ENCODE measurements around the gene SETDB1. TPM values are rescaled to one million over a fixed set of nuclear protein-coding genes. Genes with fewer than 3 reads are reported as not detected.

SETDB1 gene
- polyA plus RNA-seq (2012; rRNA removed), result 29.9 and 43.0 TPM in 2 replicates
- 25.3 and 26.8 TPM in 2 replicates for polyA plus RNA-seq (2012; cell fraction: cytosol; rRNA removed)
- 58.8 and 89.1 TPM in 2 replicates for polyA plus RNA-seq (2012; cell fraction: nucleus; rRNA removed)

DNA sequence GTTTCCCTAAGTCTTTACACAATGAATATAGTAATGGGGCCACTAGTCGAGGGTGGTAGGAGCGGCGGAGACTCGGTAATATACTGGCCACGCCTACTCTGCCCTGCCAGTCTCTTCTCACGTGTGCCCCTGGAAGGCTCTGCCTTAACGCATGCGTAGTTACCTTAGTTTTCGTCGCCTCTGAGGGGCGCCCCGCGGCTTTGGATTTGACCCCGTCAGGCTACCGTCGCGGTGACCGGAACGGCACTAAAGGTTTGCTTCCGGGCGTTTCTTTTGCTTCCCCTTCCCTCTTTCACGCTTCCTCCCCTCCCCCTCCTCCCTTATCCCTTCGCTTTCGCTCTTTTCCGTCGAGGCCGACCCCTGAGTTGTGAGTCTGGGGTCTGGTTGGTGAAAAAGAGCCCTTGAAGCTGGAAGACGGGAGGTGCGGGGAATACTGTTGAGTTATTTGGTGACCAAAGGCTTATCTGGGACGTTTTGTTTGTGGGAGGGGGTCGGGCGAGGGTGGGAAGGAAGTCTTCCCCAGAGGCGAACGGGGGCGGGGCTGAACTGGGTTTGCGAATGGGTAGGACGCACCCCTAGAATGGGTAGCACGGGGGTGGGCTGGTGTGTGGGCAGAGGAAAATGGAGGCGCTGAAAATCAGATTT, at the start of gene SETDB1:
SETDB1 (plus strand) TSS at position 267 of the 645 bp plus-strand sequence. CDS start 1,352 bp downstream, outside the sequence.
- Histone ChIP-seq H3K9ac (peak within 1 kb of the TSS; percentile 93), H3K9me2 (no peaks in the 10 kb centered on the region), H3K79me2 (ENCODE audit: insufficient read depth) (peaks cover 38% of the 10 kb centered on the region), H3K36me3 (replicated peaks in 1 of 2; ENCODE audit: control insufficient read depth in 1 of 2, insufficient read depth in 2 of 2, low read length in 1 of 2) (peaks cover 27 to 33% of the 10 kb centered on the region in 2 experiments), H3K4me3 (ENCODE audit: low read depth in 2 of 2, low read length in 1 of 2) (peak within 1 kb of the TSS; percentile 68 to 84), H2AFZ (ENCODE audit: low read depth) (peak within 1 kb of the TSS; percentile 98), H4K20me1 (ENCODE audit: insufficient read depth) (no peaks in the 10 kb centered on the region), H3K27me3 (ENCODE audit: insufficient read depth) (no peaks in the 10 kb centered on the region), H3K9me3 (no peaks in the 10 kb centered on the region), H3F3A (replicated peaks; ENCODE audit: insufficient read depth) (peaks cover 10% of the 10 kb centered on the region), H3K4me2 (peak within 1 kb of the TSS; percentile 81), H3K27ac (ENCODE audit: low read depth in 2 of 2, low read length in 1 of 2) (peak within 1 kb of the TSS; percentile 89 to 95), H3K4me1 (ENCODE audit: control insufficient read depth in 1 of 2, insufficient read depth in 2 of 2, low read depth in 1 of 2, low read length in 1 of 2) (peaks cover 6 to 13% of the 10 kb centered on the region in 2 experiments; a peak in 2 of 4 replicates)
- CTCF ChIA-PET, result interaction anchor here (0.9 to 2.4 kb wide), 3 partner anchors 71 to 757 kb away, joined by 3 to 8 read pairs (median 3); partner anchors contain the start of gene MINDY1
- peak; percentile 92 for DNase-seq
- POLR2A ChIA-PET, result no interaction called here
- under 1% methylated on average over 33 of the region's 39 CpGs for WGBS (ENCODE audit: low lambda C conversion rate)
- TF ChIP-seq, protein P1, sequence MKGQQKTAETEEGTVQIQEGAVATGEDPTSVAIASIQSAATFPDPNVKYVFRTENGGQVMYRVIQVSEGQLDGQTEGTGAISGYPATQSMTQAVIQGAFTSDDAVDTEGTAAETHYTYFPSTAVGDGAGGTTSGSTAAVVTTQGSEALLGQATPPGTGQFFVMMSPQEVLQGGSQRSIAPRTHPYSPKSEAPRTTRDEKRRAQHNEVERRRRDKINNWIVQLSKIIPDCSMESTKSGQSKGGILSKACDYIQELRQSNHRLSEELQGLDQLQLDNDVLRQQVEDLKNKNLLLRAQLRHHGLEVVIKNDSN (IDR thresholded peaks at IDR 0.05; ENCODE audit: borderline replicate concordance, low read depth), result peak; percentile 79
- TF ChIP-seq RAD21 (IDR thresholded peaks at IDR 0.05; ENCODE audit: low read length) (no peak), TCF12 (IDR thresholded peaks at IDR 0.05) (peak; percentile 25; the same call in 1 of the 2 replicates), EZH2phosphoT487 (IDR thresholded peaks at IDR 0.05; ENCODE audit: borderline replicate concordance, low read depth) (no peak), YY1 (IDR thresholded peaks at IDR 0.05; ENCODE audit: low read depth) (no peak; the same call in none of the 2 replicates), JUND (IDR thresholded peaks at IDR 0.05) (no peak), NFIC (IDR thresholded peaks at IDR 0.05; ENCODE audit: borderline replicate concordance) (no peak), POLR2AphosphoS5 (IDR thresholded peaks at IDR 0.05; ENCODE audit: low read depth, low read length) (peak; percentile 63), FOXM1 (IDR thresholded peaks at IDR 0.05; ENCODE audit: low read depth) (no peak), SMC3 (IDR thresholded peaks at IDR 0.05; ENCODE audit: low read depth, low read length) (no peak), RFX5 (IDR thresholded peaks at IDR 0.05; ENCODE audit: low read length) (no peak), TEAD4 (IDR thresholded peaks at IDR 0.05; ENCODE audit: borderline replicate concordance, insufficient read depth) (no peak), MXI1 (IDR thresholded peaks at IDR 0.05; ENCODE audit: low read depth, low read length) (peak; percentile 89), NRF1 (IDR thresholded peaks at IDR 0.05; ENCODE audit: low read depth, low read length) (peak; percentile 70; the same call in 1 of the 2 replicates), MEF2A (IDR thresholded peaks at IDR 0.05; ENCODE audit: borderline replicate concordance, low read depth) (no peak), GABPA (IDR thresholded peaks at IDR 0.05; ENCODE audit: low read depth) (peak; percentile 98), ELF1 (IDR thresholded peaks at IDR 0.05) (peak; percentile 94), FOXJ3 (CRISPR knock-in tag; IDR thresholded peaks at IDR 0.05) (0 out of 2 replicates have a peak, but pooled peaks have one; percentile 55), SIN3A (IDR thresholded peaks at IDR 0.05; ENCODE audit: borderline replicate concordance, low read depth, low read length) (0 out of 2 replicates have a peak, but pooled peaks have one; percentile 18), TAF1 (IDR thresholded peaks at IDR 0.05; ENCODE audit: borderline replicate concordance, low read depth, low read length) (peak; percentile 86)
- TF ChIP-seq, protein P2, sequence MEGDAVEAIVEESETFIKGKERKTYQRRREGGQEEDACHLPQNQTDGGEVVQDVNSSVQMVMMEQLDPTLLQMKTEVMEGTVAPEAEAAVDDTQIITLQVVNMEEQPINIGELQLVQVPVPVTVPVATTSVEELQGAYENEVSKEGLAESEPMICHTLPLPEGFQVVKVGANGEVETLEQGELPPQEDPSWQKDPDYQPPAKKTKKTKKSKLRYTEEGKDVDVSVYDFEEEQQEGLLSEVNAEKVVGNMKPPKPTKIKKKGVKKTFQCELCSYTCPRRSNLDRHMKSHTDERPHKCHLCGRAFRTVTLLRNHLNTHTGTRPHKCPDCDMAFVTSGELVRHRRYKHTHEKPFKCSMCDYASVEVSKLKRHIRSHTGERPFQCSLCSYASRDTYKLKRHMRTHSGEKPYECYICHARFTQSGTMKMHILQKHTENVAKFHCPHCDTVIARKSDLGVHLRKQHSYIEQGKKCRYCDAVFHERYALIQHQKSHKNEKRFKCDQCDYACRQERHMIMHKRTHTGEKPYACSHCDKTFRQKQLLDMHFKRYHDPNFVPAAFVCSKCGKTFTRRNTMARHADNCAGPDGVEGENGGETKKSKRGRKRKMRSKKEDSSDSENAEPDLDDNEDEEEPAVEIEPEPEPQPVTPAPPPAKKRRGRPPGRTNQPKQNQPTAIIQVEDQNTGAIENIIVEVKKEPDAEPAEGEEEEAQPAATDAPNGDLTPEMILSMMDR (IDR thresholded peaks at IDR 0.05), result peak; percentile 14; the same call in 1 of the 2 replicates
- TF ChIP-seq, protein P3, sequence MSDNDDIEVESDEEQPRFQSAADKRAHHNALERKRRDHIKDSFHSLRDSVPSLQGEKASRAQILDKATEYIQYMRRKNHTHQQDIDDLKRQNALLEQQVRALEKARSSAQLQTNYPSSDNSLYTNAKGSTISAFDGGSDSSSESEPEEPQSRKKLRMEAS (IDR thresholded peaks at IDR 0.05; ENCODE audit: low read depth), result peak; percentile 98
- TF ChIP-seq, protein P4, sequence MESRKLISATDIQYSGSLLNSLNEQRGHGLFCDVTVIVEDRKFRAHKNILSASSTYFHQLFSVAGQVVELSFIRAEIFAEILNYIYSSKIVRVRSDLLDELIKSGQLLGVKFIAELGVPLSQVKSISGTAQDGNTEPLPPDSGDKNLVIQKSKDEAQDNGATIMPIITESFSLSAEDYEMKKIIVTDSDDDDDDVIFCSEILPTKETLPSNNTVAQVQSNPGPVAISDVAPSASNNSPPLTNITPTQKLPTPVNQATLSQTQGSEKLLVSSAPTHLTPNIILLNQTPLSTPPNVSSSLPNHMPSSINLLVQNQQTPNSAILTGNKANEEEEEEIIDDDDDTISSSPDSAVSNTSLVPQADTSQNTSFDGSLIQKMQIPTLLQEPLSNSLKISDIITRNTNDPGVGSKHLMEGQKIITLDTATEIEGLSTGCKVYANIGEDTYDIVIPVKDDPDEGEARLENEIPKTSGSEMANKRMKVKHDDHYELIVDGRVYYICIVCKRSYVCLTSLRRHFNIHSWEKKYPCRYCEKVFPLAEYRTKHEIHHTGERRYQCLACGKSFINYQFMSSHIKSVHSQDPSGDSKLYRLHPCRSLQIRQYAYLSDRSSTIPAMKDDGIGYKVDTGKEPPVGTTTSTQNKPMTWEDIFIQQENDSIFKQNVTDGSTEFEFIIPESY (IDR thresholded peaks at IDR 0.05; ENCODE audit: borderline replicate concordance, low read depth), result peak; percentile 69; the same call in 1 of the 2 replicates
- TF ChIP-seq, protein P5, sequence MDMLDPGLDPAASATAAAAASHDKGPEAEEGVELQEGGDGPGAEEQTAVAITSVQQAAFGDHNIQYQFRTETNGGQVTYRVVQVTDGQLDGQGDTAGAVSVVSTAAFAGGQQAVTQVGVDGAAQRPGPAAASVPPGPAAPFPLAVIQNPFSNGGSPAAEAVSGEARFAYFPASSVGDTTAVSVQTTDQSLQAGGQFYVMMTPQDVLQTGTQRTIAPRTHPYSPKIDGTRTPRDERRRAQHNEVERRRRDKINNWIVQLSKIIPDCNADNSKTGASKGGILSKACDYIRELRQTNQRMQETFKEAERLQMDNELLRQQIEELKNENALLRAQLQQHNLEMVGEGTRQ (IDR thresholded peaks at IDR 0.05; ENCODE audit: borderline replicate concordance, low read depth, low read length), result no peak
